HCEC 1CT (cell line): Measurements from ENCODE around the gene BLOC1S1.
A peak's percentile ranks its signal among the peaks of the same experiment; 100 is the strongest.

Experiments used
- DNase-seq: peaks from one replicate; pipeline ENCODE4 v3.0.0-alpha.2; 2017

The BLOC1S1 gene

DNA sequence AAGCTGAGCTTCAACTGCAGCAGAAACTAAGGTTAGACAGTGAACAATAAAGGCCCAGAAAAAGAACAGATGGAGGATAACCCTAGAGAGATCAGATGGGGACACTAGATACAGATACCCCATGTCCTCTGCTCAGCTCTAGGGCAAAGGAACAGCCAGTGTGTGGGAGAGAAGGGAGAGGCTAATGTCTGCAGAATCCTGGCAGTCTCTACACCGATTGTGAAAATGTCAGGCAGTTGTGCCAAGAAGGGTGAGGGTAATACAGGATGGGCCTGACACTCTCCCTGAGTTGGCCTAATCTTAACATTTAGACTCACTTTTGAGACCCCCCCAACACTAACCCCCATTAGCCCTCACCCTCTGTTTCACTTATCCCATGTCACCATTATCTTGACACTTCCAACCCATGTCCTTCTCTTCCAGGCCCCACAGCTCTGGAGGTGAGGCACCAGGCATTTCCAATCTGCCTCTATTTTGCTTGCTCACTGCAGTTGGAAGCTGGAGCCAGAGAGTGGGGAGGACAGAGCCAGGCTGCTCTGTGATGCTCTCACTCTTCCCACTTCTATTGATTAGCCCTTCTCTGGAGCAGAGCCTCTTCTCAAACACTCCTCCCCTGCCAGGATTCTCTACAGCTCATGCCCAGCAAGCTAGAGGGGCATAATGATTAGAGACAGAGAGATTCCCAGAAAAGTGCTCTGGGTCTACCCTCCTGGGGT is 3.0 kb upstream of the BLOC1S1 start:
- DNase-seq = no peak

- DNase-seq = peak; percentile 95
Measured at GRCh38 chr12:55713721-55714120, 2.1 kb upstream of the BLOC1S1 start.

DNA sequence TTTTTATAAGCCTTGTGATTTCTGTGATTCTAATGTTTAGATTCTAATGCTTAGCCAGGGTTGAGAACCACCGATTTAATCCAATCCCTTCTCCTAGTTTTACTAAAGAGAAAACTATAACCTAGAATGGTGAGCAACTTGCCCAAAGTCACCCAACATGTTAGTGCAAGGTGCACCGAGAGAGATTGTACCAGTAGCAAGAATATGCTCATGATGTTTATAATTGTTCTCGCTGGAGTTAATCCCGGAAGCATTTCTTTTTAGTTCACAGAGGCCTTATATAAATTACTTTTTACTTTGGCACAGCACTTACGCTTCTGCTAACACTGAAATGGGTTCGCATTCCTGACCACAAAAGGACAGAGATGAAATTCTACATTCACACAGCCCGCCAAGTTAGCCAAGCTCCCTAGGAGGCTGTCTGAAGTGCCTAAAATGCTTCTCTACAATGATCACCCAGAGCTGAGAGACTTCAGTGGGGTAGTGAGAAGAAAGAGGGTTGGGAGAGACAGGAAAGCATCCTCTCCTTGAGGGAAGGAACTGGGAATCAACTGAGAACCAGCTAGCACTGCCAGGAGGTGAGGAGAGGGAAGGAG is 579 bp upstream of the BLOC1S1 start:
- no peak for DNase-seq

- DNase-seq = no peak
Measured at GRCh38 chr12:55716582-55716957, 724 bp downstream of the BLOC1S1 start.

DNA sequence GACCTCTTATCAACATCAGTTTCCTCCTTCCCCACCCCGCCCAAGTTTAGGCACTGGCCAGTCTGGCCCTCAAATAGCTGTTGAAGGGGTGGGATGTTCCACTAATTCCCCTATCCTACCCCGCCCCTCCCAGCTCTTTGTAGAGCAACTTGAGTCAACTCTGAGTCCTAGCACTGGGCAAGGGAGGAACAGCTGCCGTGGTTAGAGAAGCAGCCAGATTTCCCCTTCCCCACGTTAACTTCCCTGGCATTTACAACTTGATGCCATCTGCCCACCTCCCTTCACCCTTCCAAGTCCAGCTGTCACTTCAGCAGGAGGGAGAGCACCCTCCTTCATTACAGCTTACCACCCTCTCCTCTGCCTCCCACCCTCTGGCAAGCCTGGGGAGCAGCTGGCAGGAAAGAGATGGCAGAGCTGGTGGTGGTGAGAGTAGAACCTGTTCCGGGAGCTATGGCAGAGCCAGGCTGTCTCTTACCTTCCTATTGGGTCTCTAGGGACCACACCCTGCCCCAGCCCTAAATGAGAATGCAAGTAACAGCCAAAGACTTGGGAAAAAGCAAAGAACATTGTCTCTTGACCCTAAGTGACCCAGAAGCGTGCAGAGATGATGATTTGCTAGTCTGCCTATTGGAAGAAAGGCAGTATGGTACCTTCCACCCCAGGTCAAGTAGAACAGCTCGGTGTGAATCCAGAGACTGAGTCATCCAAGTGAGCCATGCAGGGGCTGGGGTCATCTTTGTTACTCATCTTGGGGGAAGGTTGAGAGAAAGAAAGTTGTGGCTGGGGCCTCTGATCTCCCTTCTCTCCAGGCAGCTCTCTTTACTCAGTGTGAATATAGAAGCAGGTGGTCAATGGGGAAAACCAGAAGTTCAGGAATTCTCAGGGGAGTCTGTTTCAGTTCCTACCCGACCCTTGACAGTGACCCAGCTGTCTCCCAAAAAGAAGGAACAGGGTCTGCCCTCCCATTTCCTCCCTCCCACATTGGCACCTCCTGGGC is 1.5 kb downstream of the BLOC1S1 start:
- DNase-seq = peak; percentile 71

GRCh38 chr12:55718015-55718414 is 2.2 kb downstream of the BLOC1S1 start:
- no peak for DNase-seq

DNA sequence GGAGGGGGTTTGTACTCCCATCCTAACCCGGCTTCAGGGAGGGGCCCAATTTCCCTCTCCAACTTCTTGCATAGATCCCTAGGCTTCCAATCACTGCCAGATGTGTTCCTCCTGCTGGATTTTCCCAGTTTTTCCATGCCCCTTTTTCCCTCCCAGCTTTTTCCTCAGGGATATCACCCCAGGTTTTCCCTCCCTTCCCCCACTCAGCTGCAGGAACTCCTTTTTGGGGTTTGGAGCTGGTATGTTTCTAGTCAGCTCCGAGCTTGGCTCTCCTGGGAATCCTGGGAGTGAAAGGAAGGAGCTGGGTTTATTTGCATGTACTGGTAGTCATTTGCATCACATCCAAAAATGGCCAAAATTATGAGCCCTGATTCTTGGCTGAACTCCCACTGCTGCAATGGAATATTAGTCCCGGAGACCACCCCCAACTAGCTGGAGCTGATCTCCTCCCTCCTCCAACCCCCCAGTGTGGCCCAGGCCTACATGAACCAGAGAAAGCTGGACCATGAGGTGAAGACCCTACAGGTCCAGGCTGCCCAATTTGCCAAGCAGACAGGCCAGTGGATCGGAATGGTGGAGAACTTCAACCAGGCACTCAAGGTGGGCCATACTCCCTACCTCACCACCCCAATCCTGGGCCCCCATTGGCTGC is 2.9 kb downstream of the BLOC1S1 start:
- no peak for DNase-seq

DNA sequence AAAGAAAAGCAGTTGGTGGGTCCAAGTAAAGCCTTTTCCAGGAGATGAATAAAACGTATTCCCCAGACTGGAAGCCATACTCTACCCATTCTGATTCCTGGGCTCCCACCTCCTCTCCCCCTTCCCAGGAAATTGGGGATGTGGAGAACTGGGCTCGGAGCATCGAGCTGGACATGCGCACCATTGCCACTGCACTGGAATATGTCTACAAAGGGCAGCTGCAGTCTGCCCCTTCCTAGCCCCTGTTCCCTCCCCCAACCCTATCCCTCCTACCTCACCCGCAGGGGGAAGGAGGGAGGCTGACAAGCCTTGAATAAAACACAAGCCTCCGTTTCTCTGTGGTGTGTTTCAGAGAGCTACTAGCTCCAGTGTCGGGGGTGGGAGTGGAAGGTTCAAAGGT is 3.5 kb downstream of the BLOC1S1 start:
- no peak for DNase-seq

GRCh38 chr12:55720071-55720564 is 4.3 kb downstream of the BLOC1S1 start, which contains the start of gene RDH5:
RDH5 (plus strand) TSS chr12:55720393; CDS start chr12:55721185, 792 bp downstream.
- peak; percentile 73 for DNase-seq

- peak; percentile 96 for DNase-seq
Measured at GRCh38 chr12:55720894-55721444, 5.1 kb downstream of the BLOC1S1 start.

DNA sequence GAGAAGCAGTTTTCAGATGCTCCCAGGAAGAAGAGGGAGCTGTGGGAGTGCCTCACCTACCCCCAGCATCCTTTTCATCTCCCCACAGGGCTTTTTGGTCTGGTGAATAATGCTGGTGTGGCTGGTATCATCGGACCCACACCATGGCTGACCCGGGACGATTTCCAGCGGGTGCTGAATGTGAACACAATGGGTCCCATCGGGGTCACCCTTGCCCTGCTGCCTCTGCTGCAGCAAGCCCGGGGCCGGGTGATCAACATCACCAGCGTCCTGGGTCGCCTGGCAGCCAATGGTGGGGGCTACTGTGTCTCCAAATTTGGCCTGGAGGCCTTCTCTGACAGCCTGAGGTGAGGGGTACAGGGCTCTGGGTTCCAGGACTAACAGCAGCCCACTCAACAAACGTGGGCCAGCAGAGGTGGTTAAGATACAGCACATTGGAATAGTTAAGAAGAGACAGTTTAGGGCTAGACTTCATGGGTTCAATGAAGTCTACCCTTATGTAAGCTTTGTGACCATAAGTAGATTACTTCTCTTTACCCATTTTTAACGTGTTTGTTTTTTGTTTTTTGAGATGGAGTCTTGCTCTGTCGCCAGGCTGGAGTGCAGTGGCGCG is 5.9 kb downstream of the BLOC1S1 start:
- no peak for DNase-seq

GRCh38 chr12:55722948-55723347 is 7.1 kb downstream of the BLOC1S1 start:
- no peak for DNase-seq

- no peak for DNase-seq
Measured at GRCh38 chr12:55723516-55724225, 7.8 kb downstream of the BLOC1S1 start.

DNA sequence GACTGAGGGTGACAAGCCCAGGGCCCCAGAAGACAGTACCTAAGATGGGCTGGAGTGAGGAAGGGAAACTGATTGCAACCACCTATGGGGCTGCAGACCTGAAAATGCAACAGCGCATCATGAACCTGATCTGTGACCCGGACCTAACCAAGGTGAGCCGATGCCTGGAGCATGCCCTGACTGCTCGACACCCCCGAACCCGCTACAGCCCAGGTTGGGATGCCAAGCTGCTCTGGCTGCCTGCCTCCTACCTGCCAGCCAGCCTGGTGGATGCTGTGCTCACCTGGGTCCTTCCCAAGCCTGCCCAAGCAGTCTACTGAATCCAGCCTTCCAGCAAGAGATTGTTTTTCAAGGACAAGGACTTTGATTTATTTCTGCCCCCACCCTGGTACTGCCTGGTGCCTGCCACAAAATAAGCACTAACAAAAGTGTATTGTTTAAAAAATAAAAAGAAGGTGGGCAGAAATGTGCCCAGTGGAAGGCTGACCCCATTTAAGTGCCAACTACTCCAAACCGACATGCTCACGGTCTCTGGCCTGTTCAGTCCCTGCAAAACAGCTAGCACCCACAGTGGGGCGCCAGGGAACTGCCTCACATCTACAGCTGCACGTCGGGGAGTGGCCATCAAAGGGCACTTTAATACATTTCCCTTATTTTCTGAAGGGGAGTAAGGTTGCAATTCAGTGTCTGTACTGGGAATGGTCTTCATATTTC is 8.5 kb downstream of the BLOC1S1 start:
- DNase-seq = peak; percentile 60

- DNase-seq = no peak
Measured at GRCh38 chr12:55724940-55725309, 9.1 kb downstream of the BLOC1S1 start.

- no peak for DNase-seq
Measured at GRCh38 chr12:55725556-55725955, 9.7 kb downstream of the BLOC1S1 start.

DNA sequence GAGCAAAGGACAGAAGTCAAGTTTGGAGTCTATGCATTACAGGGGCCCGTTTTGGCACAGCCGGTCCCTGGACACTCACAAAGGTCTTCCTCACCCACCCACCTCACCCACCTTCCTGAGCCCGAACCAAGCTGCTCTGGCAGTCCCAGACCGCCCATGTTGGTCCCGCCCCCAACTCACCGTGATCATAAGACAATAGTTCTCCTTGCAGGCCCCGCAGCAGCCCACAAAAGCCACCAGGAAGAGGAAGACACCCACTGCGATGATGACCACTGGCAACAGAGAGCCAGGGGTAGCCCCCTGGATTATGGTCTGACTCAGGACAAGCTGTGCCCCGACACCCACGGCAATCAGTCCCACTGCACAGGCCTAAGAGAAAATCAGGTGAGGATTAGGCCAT is 11.1 kb downstream of the BLOC1S1 start:
- DNase-seq = no peak

DNA sequence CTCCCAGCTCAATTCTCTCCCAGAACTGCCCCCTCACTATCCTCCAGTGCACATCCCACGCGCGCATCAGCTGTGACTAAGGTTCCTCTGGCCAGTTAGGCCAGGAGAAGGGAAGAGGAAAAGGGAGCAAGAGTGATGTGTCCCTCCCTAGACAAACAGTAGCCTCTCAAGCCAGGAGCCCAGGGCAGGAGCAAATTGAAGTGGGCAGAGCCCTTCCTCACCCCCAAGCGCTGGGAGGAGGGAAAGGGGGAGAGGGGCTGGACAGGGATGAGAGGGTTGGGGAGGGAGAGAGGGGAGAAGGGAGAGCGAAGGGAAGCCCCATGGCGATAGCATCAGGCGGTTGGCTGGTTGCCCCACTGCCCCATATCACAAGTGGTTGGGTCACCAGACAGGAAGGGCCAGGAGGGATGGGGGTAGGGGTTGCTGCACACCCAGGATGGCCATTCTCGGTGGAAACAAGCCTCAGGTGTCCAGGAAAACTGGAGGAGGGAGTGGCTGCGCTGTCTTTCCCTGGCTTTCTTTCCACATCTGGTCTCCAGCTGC is 11.9 kb downstream of the BLOC1S1 start:
- peak; percentile 47 for DNase-seq

DNA sequence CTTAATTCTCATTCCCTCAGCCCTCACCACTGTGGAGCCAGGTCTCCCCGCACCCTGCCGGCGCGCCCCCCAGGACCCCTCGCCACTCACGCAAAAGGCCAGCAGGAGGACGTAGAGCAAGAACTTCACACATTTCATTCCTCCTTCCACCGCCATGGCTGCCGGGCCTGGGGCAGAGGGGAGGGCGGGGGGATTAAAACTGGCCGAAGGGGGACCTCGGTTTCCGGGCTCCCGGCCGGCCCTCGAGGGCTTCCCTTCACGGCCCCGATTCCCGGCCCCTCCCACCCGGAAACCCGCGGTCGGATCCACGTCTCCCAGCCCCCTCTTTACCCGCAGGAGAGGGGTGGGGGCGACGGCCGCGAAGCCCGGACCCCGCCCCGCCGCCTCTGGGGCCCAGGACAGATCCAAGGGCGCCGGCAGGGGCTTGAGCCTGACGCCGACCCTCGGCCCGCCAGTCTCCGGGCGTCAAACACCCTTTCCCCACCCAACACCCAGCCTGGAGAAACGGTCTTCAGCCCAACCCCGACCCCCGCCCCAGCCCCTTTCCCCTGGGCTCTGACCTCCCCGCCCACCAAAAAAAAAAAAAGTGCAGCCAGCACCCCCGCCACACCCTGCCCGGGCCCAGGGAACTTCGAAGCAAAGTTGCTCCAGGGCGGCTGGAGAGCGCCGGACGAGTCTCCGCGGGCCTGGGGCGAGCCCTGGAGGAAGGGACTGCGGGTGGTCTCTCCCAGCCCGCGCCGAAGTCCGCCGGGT is 12.5 kb downstream of the BLOC1S1 start:
- peak; percentile 59 for DNase-seq
